ENCODE measurements around the gene TENM3. TPM values are rescaled to one million over a fixed set of nuclear protein-coding genes. Genes with fewer than 3 reads are reported as not detected.

Gene TENM3
- total RNA-seq, 4 donors from 2014 or later = 29.8 to 58.5 (median 35.9) TPM

- TF ChIP-seq, protein P1, sequence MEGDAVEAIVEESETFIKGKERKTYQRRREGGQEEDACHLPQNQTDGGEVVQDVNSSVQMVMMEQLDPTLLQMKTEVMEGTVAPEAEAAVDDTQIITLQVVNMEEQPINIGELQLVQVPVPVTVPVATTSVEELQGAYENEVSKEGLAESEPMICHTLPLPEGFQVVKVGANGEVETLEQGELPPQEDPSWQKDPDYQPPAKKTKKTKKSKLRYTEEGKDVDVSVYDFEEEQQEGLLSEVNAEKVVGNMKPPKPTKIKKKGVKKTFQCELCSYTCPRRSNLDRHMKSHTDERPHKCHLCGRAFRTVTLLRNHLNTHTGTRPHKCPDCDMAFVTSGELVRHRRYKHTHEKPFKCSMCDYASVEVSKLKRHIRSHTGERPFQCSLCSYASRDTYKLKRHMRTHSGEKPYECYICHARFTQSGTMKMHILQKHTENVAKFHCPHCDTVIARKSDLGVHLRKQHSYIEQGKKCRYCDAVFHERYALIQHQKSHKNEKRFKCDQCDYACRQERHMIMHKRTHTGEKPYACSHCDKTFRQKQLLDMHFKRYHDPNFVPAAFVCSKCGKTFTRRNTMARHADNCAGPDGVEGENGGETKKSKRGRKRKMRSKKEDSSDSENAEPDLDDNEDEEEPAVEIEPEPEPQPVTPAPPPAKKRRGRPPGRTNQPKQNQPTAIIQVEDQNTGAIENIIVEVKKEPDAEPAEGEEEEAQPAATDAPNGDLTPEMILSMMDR (IDR thresholded peaks at IDR 0.05; ENCODE audit: low read depth) = no peak
Measured at GRCh38 chr4:182400081-182400480, 156.9 kb downstream of the TENM3 start.

DNA sequence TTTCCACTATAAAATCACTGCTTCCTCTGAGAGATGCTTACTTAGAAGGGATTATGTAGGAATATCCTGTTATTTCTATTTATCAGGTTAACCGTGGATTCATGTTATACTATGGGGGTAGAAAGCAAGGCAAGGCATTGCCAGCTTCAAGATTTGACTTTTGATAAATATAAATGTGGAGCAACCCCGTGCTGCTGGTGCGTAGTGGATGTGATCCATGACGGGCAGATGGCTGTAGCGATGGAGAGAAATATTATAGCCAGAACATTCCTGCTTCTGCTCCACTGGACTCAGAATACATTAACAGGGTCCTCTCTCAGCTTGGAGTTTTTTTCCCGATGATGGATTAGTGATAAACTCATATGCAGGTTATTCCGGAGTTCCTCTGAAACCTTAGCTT, 157.6 kb downstream of the TENM3 start:
- TF ChIP-seq, protein P1 (IDR thresholded peaks at IDR 0.05; ENCODE audit: low read depth) = no peak

DNA sequence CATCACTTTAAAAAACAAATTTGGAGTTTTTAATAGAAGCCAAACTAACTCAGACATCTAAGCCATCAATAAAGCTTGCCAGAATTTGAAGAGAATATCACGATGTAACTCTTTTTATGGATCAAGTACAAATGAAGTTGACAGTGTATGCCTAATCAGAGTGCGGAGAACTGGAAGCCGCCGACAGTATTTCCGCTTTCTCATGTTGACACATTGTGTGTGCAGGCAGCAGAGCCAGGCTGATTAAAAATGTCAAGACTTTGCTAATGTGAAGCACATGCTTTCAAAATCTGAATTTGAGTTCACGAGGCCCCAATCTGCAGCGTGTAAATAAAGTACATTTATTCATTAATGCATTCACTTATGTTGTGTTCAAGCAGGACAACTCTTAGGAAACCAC, 161.2 kb downstream of the TENM3 start:
- TF ChIP-seq, protein P1 (IDR thresholded peaks at IDR 0.05; ENCODE audit: low read depth) = no peak

DNA sequence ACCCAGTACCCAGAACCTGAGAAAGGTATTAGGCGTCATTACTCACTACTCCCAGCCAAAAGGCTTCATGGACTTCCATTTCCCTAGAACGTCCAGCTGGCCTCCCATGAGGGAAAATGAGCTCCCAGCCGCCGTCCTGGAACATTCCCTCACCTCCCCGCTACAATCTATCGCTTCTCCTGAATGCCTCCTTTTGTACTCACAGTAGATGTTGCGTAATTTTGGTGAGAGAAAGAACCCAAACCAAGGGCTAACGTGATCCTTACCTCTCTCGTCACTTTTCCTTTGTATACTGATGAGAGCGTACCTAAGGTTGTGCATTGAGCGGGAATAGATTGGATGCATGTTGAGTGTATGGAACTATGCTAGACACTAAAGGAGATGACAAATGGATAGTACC, 161.9 kb downstream of the TENM3 start:
- TF ChIP-seq, protein P1 (IDR thresholded peaks at IDR 0.05; ENCODE audit: low read depth) = no peak

- TF ChIP-seq, protein P1 (IDR thresholded peaks at IDR 0.05; ENCODE audit: low read depth) = no peak
Measured at GRCh38 chr4:182409271-182409670, 166.1 kb downstream of the TENM3 start.

GRCh38 chr4:182411391-182411790, 168.2 kb downstream of the TENM3 start:
- TF ChIP-seq, protein P1 (IDR thresholded peaks at IDR 0.05; ENCODE audit: low read depth) = no peak

DNA sequence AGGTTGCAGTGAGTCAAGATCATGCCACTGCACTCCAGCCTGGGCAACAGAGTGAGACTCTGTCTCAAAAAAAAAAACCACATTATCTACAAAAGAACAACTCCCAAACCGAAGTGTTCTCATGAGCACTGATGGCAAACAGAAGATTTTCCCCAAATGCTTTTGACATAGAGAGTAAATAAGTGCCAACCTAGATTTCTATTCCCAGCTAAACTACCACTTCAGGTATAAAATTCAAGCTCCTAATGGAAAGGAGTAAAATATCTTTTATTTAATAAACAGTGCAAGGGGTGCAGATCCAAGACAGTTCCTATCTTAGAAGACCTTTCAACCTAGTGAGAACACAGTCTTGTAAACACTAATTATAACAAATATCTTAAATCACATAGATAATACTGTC, 170.3 kb downstream of the TENM3 start:
- TF ChIP-seq, protein P1 (IDR thresholded peaks at IDR 0.05; ENCODE audit: low read depth) = no peak
